GM23338 (cell line): Measurements from ENCODE around the gene IGSF8. TPM values are rescaled to one million over a fixed set of nuclear protein-coding genes. Genes with fewer than 3 reads are reported as not detected.
A peak's percentile ranks its signal among the peaks of the same experiment; 100 is the strongest.

Source experiments
- ATAC-seq: fragments of 200-7000 bp; cut with Tn5 transposase; 3 replicates; pipeline ENCODE4 v1.9.1; 2020
- DNase-seq: peaks from one replicate; pipeline ENCODE4 v3.0.0-alpha.2; 2015; ENCODE audit warnings: low spot score
- H2AFZ ChIP-seq: fragments of 200-600 bp; sonication (generic); 2 replicates; pipeline ENCODE4 v1.8.0; 2016; ENCODE audit warnings: antibody characterized with exemption, mild to moderate bottlenecking, moderate library complexity
- H3F3A ChIP-seq: fragments of 200-600 bp; sonication (generic); replicated peaks from 2 replicates; pipeline ENCODE4 v1.8.0; 2017; ENCODE audit warnings: antibody characterized with exemption, mixed run types, low read depth
- H3K27ac ChIP-seq: fragments of 200-600 bp; sonication (generic); 2 replicates; pipeline ENCODE4 v1.6.1; 2016; ENCODE audit warnings: low read depth
- H3K27me3 ChIP-seq: fragments of 200-600 bp; sonication (generic); 2 replicates; pipeline ENCODE4 v1.8.0; 2016; ENCODE audit warnings: mild to moderate bottlenecking, mixed run types, moderate library complexity; ENCODE audit not compliant: insufficient read depth
- H3K36me3 ChIP-seq: fragments of 200-600 bp; sonication (generic); 2 replicates; pipeline ENCODE4 v1.8.0; 2016; ENCODE audit warnings: mild to moderate bottlenecking; ENCODE audit not compliant: insufficient read depth
- H3K4me1 ChIP-seq: fragments of 200-600 bp; sonication (generic); 2 replicates; pipeline ENCODE4 v1.8.0; 2016; ENCODE audit warnings: mild to moderate bottlenecking, moderate library complexity; ENCODE audit not compliant: insufficient read depth
- H3K4me2 ChIP-seq: fragments of 200-600 bp; sonication (generic); 2 replicates; pipeline ENCODE4 v1.7.1; 2017; ENCODE audit warnings: mixed run types
- H3K4me3 ChIP-seq: fragments of 200-600 bp; sonication (generic); 2 replicates; pipeline ENCODE4 v1.6.1; 2016; ENCODE audit warnings: mixed run types
- H3K79me2 ChIP-seq: fragments of 200-600 bp; sonication (generic); replicated peaks from 2 replicates; pipeline ENCODE4 v1.8.0; 2017; ENCODE audit warnings: mild to moderate bottlenecking; ENCODE audit not compliant: insufficient read depth
- H3K9me2 ChIP-seq: fragments of 200-600 bp; sonication (generic); 2 replicates; pipeline ENCODE4 v1.8.0; 2017; ENCODE audit not compliant: insufficient read depth
- H4K20me1 ChIP-seq: fragments of 200-600 bp; sonication (generic); replicated peaks from 2 replicates; pipeline ENCODE4 v1.8.0; 2017; ENCODE audit warnings: mild to moderate bottlenecking; ENCODE audit not compliant: insufficient read depth
- H3K27ac Mint-ChIP-seq: 2 replicates; pipeline ENCODE4 v1.8.0; 2020; ENCODE audit warnings: inconsistent platforms, mild to moderate bottlenecking, moderate library complexity, mixed read lengths
- H3K27me3 Mint-ChIP-seq: 3 replicates; pipeline ENCODE4 v1.8.0; 2022; ENCODE audit warnings: low read depth, mild to moderate bottlenecking, moderate library complexity, mixed read lengths, inconsistent platforms; ENCODE audit not compliant: insufficient read depth, poor library complexity
- H3K36me3 Mint-ChIP-seq: 3 replicates; pipeline ENCODE4 v1.8.0; 2021; ENCODE audit warnings: low read depth, mild to moderate bottlenecking, inconsistent platforms, moderate library complexity, mixed read lengths
- H3K4me1 Mint-ChIP-seq: 3 replicates; pipeline ENCODE4 v1.8.0; 2020; ENCODE audit warnings: mild to moderate bottlenecking, inconsistent platforms, mixed read lengths
- H3K4me3 Mint-ChIP-seq: 3 replicates; pipeline ENCODE4 v1.8.0; 2021; ENCODE audit warnings: moderate library complexity, mild to moderate bottlenecking, inconsistent platforms, mixed read lengths
- H3K9me3 Mint-ChIP-seq: 3 replicates; pipeline ENCODE4 v1.8.0; 2020; ENCODE audit warnings: moderate library complexity, mild to moderate bottlenecking, inconsistent platforms, mixed read lengths
- CREB1 ChIP-seq: fragments of 250-450 bp; sonication (Bioruptor Pico); IDR thresholded peaks from 2 replicates; pipeline ENCODE4 v1.5.0; 2020; ENCODE audit warnings: low read depth, mild to moderate bottlenecking, moderate library complexity
- JUNB ChIP-seq: IDR thresholded peaks from one replicate; pipeline ENCODE4 v1.6.1; 2016; ENCODE audit warnings: antibody characterized with exemption; ENCODE audit not compliant: unreplicated experiment
- POLR2AphosphoS5 ChIP-seq: IDR thresholded peaks from 2 replicates; pipeline ENCODE4 v1.6.1; 2016; ENCODE audit warnings: antibody characterized with exemption, low read depth
- STAT1 ChIP-seq: IDR thresholded peaks from one replicate; pipeline ENCODE4 v1.6.1; 2016; ENCODE audit warnings: antibody characterized with exemption; ENCODE audit not compliant: unreplicated experiment
- ZNF114 ChIP-seq: fragments of 250-450 bp; sonication (Bioruptor Pico); IDR thresholded peaks from 2 replicates; pipeline ENCODE4 v1.5.0; 2020; ENCODE audit warnings: mild to moderate bottlenecking, moderate library complexity
- ZNF331 ChIP-seq: fragments of 250-450 bp; sonication (Bioruptor Pico); IDR thresholded peaks from 2 replicates; pipeline ENCODE4 v1.5.0; 2020; ENCODE audit warnings: low read depth, mild to moderate bottlenecking, moderate library complexity
- long read RNA-seq: library from polyadenylated mRNA; unstranded; transcript quantifications from one replicate; pipeline ENCODE4 v2.0.0, GENCODE V29; 2020; ENCODE audit not compliant: unreplicated experiment
- polyA plus RNA-seq: library from polyadenylated mRNA; unstranded; fragments of >200 nt; fragmentation: Nextera tagmentation; extraction: Ambion mirVana; gene quantifications from 2 replicates; pipeline ENCODE4 v1.2.1, GENCODE V29; 2016
- total RNA-seq: library from RNA; depleted of rRNA; stranded (reverse); fragments of >200 nt; shearing (Covaris generic); gene quantifications from 2 replicates; pipeline ENCODE4 v1.2.3, GENCODE V29; 2014; rRNA removed
- TF ChIP-seq, protein P1 (sequence below): IDR thresholded peaks from 2 replicates; pipeline ENCODE4 v1.6.1; 2016; ENCODE audit warnings: antibody characterized with exemption

The IGSF8 gene, protein sequence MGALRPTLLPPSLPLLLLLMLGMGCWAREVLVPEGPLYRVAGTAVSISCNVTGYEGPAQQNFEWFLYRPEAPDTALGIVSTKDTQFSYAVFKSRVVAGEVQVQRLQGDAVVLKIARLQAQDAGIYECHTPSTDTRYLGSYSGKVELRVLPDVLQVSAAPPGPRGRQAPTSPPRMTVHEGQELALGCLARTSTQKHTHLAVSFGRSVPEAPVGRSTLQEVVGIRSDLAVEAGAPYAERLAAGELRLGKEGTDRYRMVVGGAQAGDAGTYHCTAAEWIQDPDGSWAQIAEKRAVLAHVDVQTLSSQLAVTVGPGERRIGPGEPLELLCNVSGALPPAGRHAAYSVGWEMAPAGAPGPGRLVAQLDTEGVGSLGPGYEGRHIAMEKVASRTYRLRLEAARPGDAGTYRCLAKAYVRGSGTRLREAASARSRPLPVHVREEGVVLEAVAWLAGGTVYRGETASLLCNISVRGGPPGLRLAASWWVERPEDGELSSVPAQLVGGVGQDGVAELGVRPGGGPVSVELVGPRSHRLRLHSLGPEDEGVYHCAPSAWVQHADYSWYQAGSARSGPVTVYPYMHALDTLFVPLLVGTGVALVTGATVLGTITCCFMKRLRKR
- total RNA-seq (111 and 120 TPM in 2 replicates), polyA plus RNA-seq (38.4 and 41.5 TPM in 2 replicates)
- long read RNA-seq, transcript IGSF8-201 (7 exons, 2,343 nt): major isoform, 16 of 22 reads
- long read RNA-seq, partial matches to known transcripts: 5 of 22 reads
- long read RNA-seq, other reads (novel, unspliced or antisense): 0 of 22 reads

DNA sequence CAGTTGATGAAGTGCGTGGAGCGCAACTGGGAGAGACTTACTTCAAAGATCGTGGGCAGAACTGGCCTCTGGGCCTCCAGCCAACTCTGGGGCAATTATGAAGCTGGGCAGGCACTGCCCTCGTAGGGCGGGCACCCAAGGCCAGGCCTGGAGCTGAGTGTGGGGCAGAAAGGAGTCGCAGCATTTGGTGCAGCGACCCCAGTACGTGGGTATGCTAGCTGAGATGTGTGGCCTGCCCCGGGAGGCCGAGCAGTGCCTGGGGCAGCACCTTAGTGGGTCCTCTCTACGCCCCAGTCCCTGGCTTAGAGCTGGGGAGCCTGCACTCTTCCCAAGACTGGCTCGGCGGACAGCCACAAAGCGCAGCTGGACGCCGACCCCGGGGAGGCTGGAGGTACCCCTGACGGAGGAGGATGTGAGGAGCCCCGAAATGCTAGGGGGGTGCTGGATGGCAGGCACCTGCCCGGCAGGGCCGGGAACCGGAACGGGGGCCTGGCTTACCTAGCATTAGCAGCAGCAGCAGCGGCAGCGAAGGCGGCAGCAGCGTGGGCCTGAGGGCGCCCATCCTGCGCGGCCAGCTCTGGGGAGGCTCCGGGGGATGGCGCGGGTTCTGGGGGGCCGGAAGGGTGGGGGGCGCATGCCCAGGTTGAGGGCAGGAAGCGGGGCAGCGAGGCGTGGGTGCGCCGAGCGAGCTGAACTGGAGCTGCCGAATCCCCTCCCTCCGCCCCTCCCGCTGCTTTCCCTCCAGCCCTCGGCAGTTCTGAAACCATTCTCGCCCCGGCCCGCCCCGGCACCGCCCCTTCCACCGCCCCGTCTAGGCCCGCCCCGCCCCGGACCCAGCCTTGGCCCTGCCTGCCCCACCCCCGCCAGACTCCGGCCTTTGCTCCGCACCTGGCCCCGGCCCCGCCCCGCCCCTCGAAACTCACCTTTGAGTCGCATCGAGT, at the start of gene IGSF8:
Gene IGSF8, minus strand, starts transcription at position 709 of the 941 bp plus-strand sequence. Its CDS starts 147 bp downstream, at position 562.
- ATAC-seq (peak; percentile 35), DNase-seq (peak; percentile 95)
- no peaks in the 10 kb centered on the region for H3K27me3 ChIP-seq
- H3K9me2 ChIP-seq: no peaks in the 10 kb centered on the region
- peak within 1 kb of the TSS; percentile 97 for H3K4me3 ChIP-seq
- H4K20me1 ChIP-seq: no peaks in the 10 kb centered on the region; the same call in 1 of the 2 replicates
- TF ChIP-seq STAT1: peak; percentile 96
- TF ChIP-seq POLR2AphosphoS5: peak; percentile 39; the same call in 1 of the 2 replicates
- no peak for TF ChIP-seq ZNF331 (CRISPR knock-in tag)
- H3K27ac ChIP-seq: peak within 1 kb of the TSS; percentile 91; the same call in 1 of the 2 replicates
- Mint-ChIP-seq H3K27ac (peak within 1 kb of the TSS; percentile 90), H3K36me3 (peaks cover 21% of the 10 kb centered on the region), H3K9me3 (no peaks in the 10 kb centered on the region; the same call in 2 of the 3 replicates), H3K4me1 (peaks cover 58% of the 10 kb centered on the region), H3K4me3 (peak within 1 kb of the TSS; percentile 89), H3K27me3 (peaks cover 9% of the 10 kb centered on the region)
- H2AFZ ChIP-seq: peak within 1 kb of the TSS; percentile 99
- peaks cover 45% of the 10 kb centered on the region for H3K4me1 ChIP-seq
- peaks cover 7% of the 10 kb centered on the region; the same call in 1 of the 2 replicates for H3K36me3 ChIP-seq
- H3F3A ChIP-seq: peaks cover 10% of the 10 kb centered on the region; the same call in 1 of the 2 replicates
- peak within 1 kb of the TSS; percentile 98 for H3K4me2 ChIP-seq
- H3K79me2 ChIP-seq: peaks cover 37% of the 10 kb centered on the region

DNA sequence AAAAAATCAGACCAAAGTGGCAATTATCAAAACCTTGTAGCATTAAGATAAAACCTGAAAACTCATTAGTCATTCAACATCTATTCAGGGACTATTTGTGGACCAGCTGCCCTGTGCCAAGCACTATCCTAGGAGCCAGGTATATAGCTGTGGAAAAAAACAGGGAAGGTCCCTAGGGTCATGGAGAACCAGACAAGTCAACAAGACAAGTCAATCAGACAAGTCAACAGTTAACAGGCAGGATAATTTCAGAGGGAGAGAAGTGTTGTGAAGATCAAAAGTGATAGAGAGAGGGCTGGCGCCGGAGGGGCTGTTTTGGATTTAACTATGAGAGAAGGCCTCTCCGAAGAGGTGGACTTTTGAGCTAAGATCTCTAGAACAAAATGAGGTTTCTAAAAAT, 49.7 kb upstream of the IGSF8 start:
- no peaks in the 10 kb centered on the region for H4K20me1 ChIP-seq
- no peaks in the 10 kb centered on the region for H3K79me2 ChIP-seq
- no peaks in the 10 kb centered on the region for H3K36me3 ChIP-seq
- H3K4me1 Mint-ChIP-seq: peaks cover 16% of the 10 kb centered on the region
- no peak overlapping the region for H3K4me3 Mint-ChIP-seq
- DNase-seq: no peak
- H3F3A ChIP-seq: no peaks in the 10 kb centered on the region
- H2AFZ ChIP-seq: no peak overlapping the region
- H3K4me2 ChIP-seq: no peak overlapping the region
- no peaks in the 10 kb centered on the region for H3K9me2 ChIP-seq
- H3K27ac ChIP-seq: no peak overlapping the region
- H3K4me3 ChIP-seq: no peak overlapping the region
- peaks cover 12% of the 10 kb centered on the region for H3K27me3 Mint-ChIP-seq
- TF ChIP-seq JUNB (no peak), POLR2AphosphoS5 (no peak), STAT1 (no peak), ZNF114 (CRISPR knock-in tag) (no peak), CREB1 (CRISPR knock-in tag) (no peak)
- TF ChIP-seq, protein P1, sequence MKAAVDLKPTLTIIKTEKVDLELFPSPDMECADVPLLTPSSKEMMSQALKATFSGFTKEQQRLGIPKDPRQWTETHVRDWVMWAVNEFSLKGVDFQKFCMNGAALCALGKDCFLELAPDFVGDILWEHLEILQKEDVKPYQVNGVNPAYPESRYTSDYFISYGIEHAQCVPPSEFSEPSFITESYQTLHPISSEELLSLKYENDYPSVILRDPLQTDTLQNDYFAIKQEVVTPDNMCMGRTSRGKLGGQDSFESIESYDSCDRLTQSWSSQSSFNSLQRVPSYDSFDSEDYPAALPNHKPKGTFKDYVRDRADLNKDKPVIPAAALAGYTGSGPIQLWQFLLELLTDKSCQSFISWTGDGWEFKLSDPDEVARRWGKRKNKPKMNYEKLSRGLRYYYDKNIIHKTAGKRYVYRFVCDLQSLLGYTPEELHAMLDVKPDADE: no peak
- no peak overlapping the region; the same call in 1 of the 2 replicates for H3K27ac Mint-ChIP-seq
- H3K27me3 ChIP-seq: no peaks in the 10 kb centered on the region
- H3K36me3 Mint-ChIP-seq: no peaks in the 10 kb centered on the region
- no peaks in the 10 kb centered on the region; the same call in 1 of the 2 replicates for H3K4me1 ChIP-seq
- no peaks in the 10 kb centered on the region for H3K9me3 Mint-ChIP-seq
- no peak for ATAC-seq
